GM23248 (cell line): ENCODE data around the gene GEMIN4. TPM values are rescaled to one million over a fixed set of nuclear protein-coding genes. Genes with fewer than 3 reads are reported as not detected.

Source experiments
- DNase-seq: peaks from one replicate; pipeline ENCODE4 v3.0.0-alpha.2; 2015
- H2AFZ ChIP-seq: fragments of 200-600 bp; sonication (generic); 2 replicates; pipeline ENCODE4 v1.6.1; 2016; ENCODE audit warnings: antibody characterized with exemption
- H3F3A ChIP-seq: fragments of 200-600 bp; sonication (generic); 2 replicates; pipeline ENCODE4 v1.6.1; 2016; ENCODE audit warnings: mild to moderate bottlenecking, antibody characterized with exemption, mixed run types; ENCODE audit not compliant: insufficient read depth
- H3K27ac ChIP-seq: fragments of 200-600 bp; sonication (generic); 2 replicates; pipeline ENCODE4 v1.5.1; 2016; ENCODE audit warnings: mild to moderate bottlenecking
- H3K27me3 ChIP-seq: fragments of 200-600 bp; sonication (generic); replicated peaks from 2 replicates; pipeline ENCODE4 v1.6.1; 2016; ENCODE audit warnings: mild to moderate bottlenecking; ENCODE audit not compliant: insufficient read depth
- H3K36me3 ChIP-seq: fragments of 200-600 bp; sonication (generic); 2 replicates; pipeline ENCODE4 v1.6.1; 2016; ENCODE audit warnings: low read depth, mild to moderate bottlenecking
- H3K4me1 ChIP-seq: fragments of 200-600 bp; sonication (generic); 2 replicates; pipeline ENCODE4 v1.6.1; 2016; ENCODE audit warnings: mild to moderate bottlenecking; ENCODE audit not compliant: insufficient read depth
- H3K4me2 ChIP-seq: fragments of 200-600 bp; sonication (generic); one replicate; pipeline ENCODE4 v1.6.1; 2016; ENCODE audit warnings: mild to moderate bottlenecking; ENCODE audit not compliant: unreplicated experiment
- H3K4me3 ChIP-seq: fragments of 200-600 bp; sonication (generic); 2 replicates; pipeline ENCODE4 v1.5.1; 2016; ENCODE audit warnings: mild to moderate bottlenecking
- H3K79me2 ChIP-seq: fragments of 200-600 bp; sonication (generic); 2 replicates; pipeline ENCODE4 v1.6.1; 2016; ENCODE audit warnings: mild to moderate bottlenecking; ENCODE audit not compliant: insufficient read depth
- H3K9ac ChIP-seq: fragments of 200-600 bp; sonication (generic); 2 replicates; pipeline ENCODE4 v1.6.1; 2016; ENCODE audit warnings: mild to moderate bottlenecking
- H3K9me2 ChIP-seq: fragments of 200-600 bp; sonication (generic); 2 replicates; pipeline ENCODE4 v1.6.1; 2016; ENCODE audit warnings: mixed run types, mild to moderate bottlenecking, moderate library complexity; ENCODE audit not compliant: insufficient read depth
- H3K9me3 ChIP-seq: fragments of 200-600 bp; sonication (generic); one replicate; pipeline ENCODE4 v1.6.1; 2017; ENCODE audit warnings: low read depth
- H4K20me1 ChIP-seq: fragments of 200-600 bp; sonication (generic); 2 replicates; pipeline ENCODE4 v1.6.0; 2016; ENCODE audit not compliant: insufficient read depth
- EZH2 ChIP-seq: fragments of 200-600 bp; sonication (generic); IDR thresholded peaks from 2 replicates; pipeline ENCODE4 v1.6.1; 2018; ENCODE audit warnings: antibody characterized with exemption, mild to moderate bottlenecking; ENCODE audit not compliant: insufficient read depth, poor library complexity, severe bottlenecking
- EZH2phosphoT487 ChIP-seq: fragments of 200-600 bp; sonication (generic); IDR thresholded peaks from 2 replicates; pipeline ENCODE4 v1.6.1; 2018; ENCODE audit warnings: antibody characterized with exemption, moderate library complexity, mild to moderate bottlenecking, low read depth; ENCODE audit not compliant: insufficient read depth
- WGBS, 2 experiments: methylation state at CpG; one replicate each; pipeline ENCODE4 v1.1.6; 2015 to 2017; ENCODE audit warnings: low lambda C conversion rate in 2 of 2, low coverage in 1 of 2; ENCODE audit errors: missing lambda C conversion rate in 2 of 2; 5-methylcytosine and 5-hydroxymethylcytosine counted together
- in situ Hi-C: fragments of 300-500 bp; cut with MboI; formaldehyde crosslinking; loops from 2 replicates; pipeline ENCODE4 v1.15.0; 2020
- polyA plus RNA-seq: library from polyadenylated mRNA; unstranded; fragments of >200 nt; fragmentation: Nextera tagmentation; extraction: Ambion mirVana; gene quantifications from 2 replicates; pipeline ENCODE4 v1.2.1, GENCODE V29; 2016
- total RNA-seq: library from RNA; depleted of rRNA; stranded (reverse); fragments of >200 nt; shearing (Covaris generic); gene quantifications from 2 replicates; pipeline ENCODE4 v1.2.3, GENCODE V29; 2014; rRNA removed

GEMIN4 gene
- total and polyA plus RNA-seq, 2 experiments from 2014 or later: 11.1 to 18.2 TPM

DNA sequence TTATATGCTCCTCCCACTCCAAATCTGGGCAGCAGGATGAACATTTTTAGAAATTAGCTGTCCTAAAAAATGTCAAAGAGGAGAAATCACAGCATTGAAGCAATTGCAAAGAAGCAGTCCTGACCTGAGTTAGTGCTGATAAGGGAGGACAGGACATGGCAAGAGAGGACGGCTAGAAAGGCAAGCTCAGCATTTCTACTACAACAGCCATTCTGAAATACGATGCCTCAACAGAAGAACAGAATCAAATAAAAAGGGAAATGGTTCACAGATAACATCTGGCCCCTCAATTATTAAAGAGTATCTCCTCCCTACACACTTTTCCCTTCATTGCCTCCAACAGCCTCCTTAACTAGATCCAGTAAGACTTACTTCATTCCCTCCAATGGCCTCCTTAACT lies 55.7 kb downstream of the GEMIN4 start:
- no peak for DNase-seq
- Histone ChIP-seq H4K20me1 (0 out of 2 replicates have a peak, but pooled peaks cover 3% of the 10 kb centered on the region), H3F3A (peaks cover 41% of the 10 kb centered on the region), H3K9ac (no peak overlapping the region), H3K9me3 (no peaks in the 10 kb centered on the region), H3K79me2 (peaks cover 38% of the 10 kb centered on the region), H3K9me2 (no peaks in the 10 kb centered on the region), H3K4me3 (no peak overlapping the region), H2AFZ (no peak overlapping the region), H3K27ac (no peak overlapping the region), H3K4me1 (peaks cover 35% of the 10 kb centered on the region), H3K27me3 (no peaks in the 10 kb centered on the region), H3K4me2 (no peak overlapping the region), H3K36me3 (peaks cover 4% of the 10 kb centered on the region; the same call in 1 of the 2 replicates)
- TF ChIP-seq EZH2phosphoT487: no peak
- no peak for TF ChIP-seq EZH2
- in situ Hi-C loops: no loop called here
- 83 to 85% methylated on average over 2 of the region's 2 CpGs for WGBS, 2 experiments

Other genes starting within 250 kb of the GEMIN4 start
- 10.2 and 13.9 TPM in 2 replicates for gene VPS53, start 37.4 kb downstream of the GEMIN4 start, total RNA-seq
- gene VPS53, start 37.4 kb downstream of the GEMIN4 start, polyA plus RNA-seq: 16.5 and 16.8 TPM in 2 replicates
- 48.9 and 56.4 TPM in 2 replicates for gene TLCD3A, start 19.7 kb downstream of the GEMIN4 start, total RNA-seq
- gene TLCD3A, start 19.7 kb downstream of the GEMIN4 start, polyA plus RNA-seq: 42.2 and 49.2 TPM in 2 replicates
- 76.3 and 85.7 TPM in 2 replicates for gene GLOD4, start 30.0 kb upstream of the GEMIN4 start, total RNA-seq
- 63.5 and 67.7 TPM in 2 replicates for gene GLOD4, start 30.0 kb upstream of the GEMIN4 start, polyA plus RNA-seq
- gene MRM3, start 30.1 kb upstream of the GEMIN4 start, total RNA-seq: 19.1 and 28.7 TPM in 2 replicates
- 19.3 and 21.7 TPM in 2 replicates for gene MRM3, start 30.1 kb upstream of the GEMIN4 start, polyA plus RNA-seq
- 41.9 and 51.7 TPM in 2 replicates for gene NXN, start 227.5 kb upstream of the GEMIN4 start, total RNA-seq
- 8.0 and 10.7 TPM in 2 replicates for gene NXN, start 227.5 kb upstream of the GEMIN4 start, polyA plus RNA-seq
- 19.2 and 23.0 TPM in 2 replicates for gene TIMM22, start 244.9 kb upstream of the GEMIN4 start, total RNA-seq
- 26.1 and 26.7 TPM in 2 replicates for gene TIMM22, start 244.9 kb upstream of the GEMIN4 start, polyA plus RNA-seq